ENCODE results near the gene NSUN6.

- TF ChIP-seq, protein P1, sequence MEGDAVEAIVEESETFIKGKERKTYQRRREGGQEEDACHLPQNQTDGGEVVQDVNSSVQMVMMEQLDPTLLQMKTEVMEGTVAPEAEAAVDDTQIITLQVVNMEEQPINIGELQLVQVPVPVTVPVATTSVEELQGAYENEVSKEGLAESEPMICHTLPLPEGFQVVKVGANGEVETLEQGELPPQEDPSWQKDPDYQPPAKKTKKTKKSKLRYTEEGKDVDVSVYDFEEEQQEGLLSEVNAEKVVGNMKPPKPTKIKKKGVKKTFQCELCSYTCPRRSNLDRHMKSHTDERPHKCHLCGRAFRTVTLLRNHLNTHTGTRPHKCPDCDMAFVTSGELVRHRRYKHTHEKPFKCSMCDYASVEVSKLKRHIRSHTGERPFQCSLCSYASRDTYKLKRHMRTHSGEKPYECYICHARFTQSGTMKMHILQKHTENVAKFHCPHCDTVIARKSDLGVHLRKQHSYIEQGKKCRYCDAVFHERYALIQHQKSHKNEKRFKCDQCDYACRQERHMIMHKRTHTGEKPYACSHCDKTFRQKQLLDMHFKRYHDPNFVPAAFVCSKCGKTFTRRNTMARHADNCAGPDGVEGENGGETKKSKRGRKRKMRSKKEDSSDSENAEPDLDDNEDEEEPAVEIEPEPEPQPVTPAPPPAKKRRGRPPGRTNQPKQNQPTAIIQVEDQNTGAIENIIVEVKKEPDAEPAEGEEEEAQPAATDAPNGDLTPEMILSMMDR (IDR thresholded peaks at IDR 0.05) = no peak
- no peak for TF ChIP-seq POLR2A (IDR thresholded peaks at IDR 0.05)
Measured at GRCh38 chr10:18680754-18681153, 29.4 kb upstream of the NSUN6 start.

Data from heart left ventricle (tissue), 13 donors.